Naive thymus-derived CD8-positive, alpha-beta T cell (primary cell): ENCODE measurements around the gene ERGIC2. TPM values are rescaled to one million over a fixed set of nuclear protein-coding genes. Genes with fewer than 3 reads are reported as not detected.

Experiments used
- ATAC-seq, 2 donors: fragments of 150-1000 bp; cut with Tn5 transposase in 1 of 2; sonication (Bioruptor Pico), chemical (Tn5 transposase) in 1 of 2; 1 replicate in 1 of 2; 2 replicates in 1 of 2; pipeline ENCODE4 v1.10.0; 2021; ENCODE audit warnings: mild to moderate bottlenecking in 2 of 2, moderate library complexity in 2 of 2
- POLR2A ChIA-PET: fragments of 350-600 bp; sonication (Branson Sonifier 250); formaldehyde crosslinking; loops from one replicate; lab custom pipeline; 2021; ENCODE audit warnings: antibody characterized with exemption; lab: Charles Lee
- DNase-seq, 10 donors: peaks; one replicate each; pipeline versions ENCODE4 v3.0.0 to v3.0.0-alpha.2; 2020 to 2022
- H3K27ac Mint-ChIP-seq, 10 donors: one replicate each; pipeline ENCODE4 v1.8.0; 2020 to 2022; ENCODE audit warnings: mild to moderate bottlenecking in 10 of 10, mixed read lengths in 10 of 10, moderate library complexity in 4 of 10, inconsistent platforms in 1 of 10
- H3K27me3 Mint-ChIP-seq, 5 donors: one replicate each; pipeline ENCODE4 v1.8.0; 2021 to 2022; ENCODE audit warnings: mixed read lengths in 5 of 5
- H3K36me3 Mint-ChIP-seq, 3 donors: one replicate each; pipeline ENCODE4 v1.8.0; 2020 to 2022; ENCODE audit warnings: mixed read lengths in 3 of 3, mild to moderate bottlenecking in 2 of 3, inconsistent platforms in 1 of 3
- H3K4me1 Mint-ChIP-seq, 4 donors: one replicate each; pipeline ENCODE4 v1.8.0; 2021 to 2022; ENCODE audit warnings: mixed read lengths in 4 of 4
- H3K4me3 Mint-ChIP-seq, 10 donors: one replicate each; pipeline ENCODE4 v1.8.0; 2020 to 2022; ENCODE audit warnings: mild to moderate bottlenecking in 10 of 10, mixed read lengths in 10 of 10, moderate library complexity in 6 of 10, inconsistent platforms in 1 of 10
- H3K9me3 Mint-ChIP-seq, 9 donors: one replicate each; pipeline ENCODE4 v1.8.0; 2020 to 2022; ENCODE audit warnings: mixed read lengths in 9 of 9, mild to moderate bottlenecking in 3 of 9, inconsistent platforms in 1 of 9, moderate library complexity in 1 of 9
- polyA plus RNA-seq, 3 donors: library from polyadenylated mRNA; unstranded; fragments of 300-500 nt; fragmentation: Illumina TruSeq; gene quantifications; one replicate each; pipeline ENCODE4 v1.2.3, GENCODE V29; 2021
- total RNA-seq, 8 experiments: library from RNA in 2 of 8; stranded (reverse) in 2 of 8; gene quantifications; one replicate each; pipeline ENCODE4 v1.2.3 and lab custom pipeline; 2021 to 2026

Gene ERGIC2
- total RNA-seq: 10 to 100 TPM; 51.3 to 62.9 TPM
- 10 to 100 TPM; 54.2 to 76.9 (median 72.2) TPM for polyA plus RNA-seq
- 38.4 to 102 (median 80.6) reads per million in 6 experiments for total RNA-seq (lab: John Stamatoyannopoulos, UW)

- peak; percentile 90 to 91 for ATAC-seq
- Mint-ChIP-seq H3K27me3 (peaks cover 0 to 3% (median 0%) of the 10 kb centered on the region in 5 donors), H3K27ac (peak within 1 kb of the TSS; percentile 95 to 98 (median 98)), H3K4me1 (peaks cover 17 to 56% (median 49%) of the 10 kb centered on the region in 4 donors), H3K36me3 (peaks cover 0 to 15% (median 5%) of the 10 kb centered on the region in 3 donors), H3K4me3 (peak within 1 kb of the TSS; percentile 91 to 98 (median 93)), H3K9me3 (no peaks in the 10 kb centered on the region)
- POLR2A ChIA-PET: interaction anchor here (0.7 to 2.2 kb wide), 10 partner anchors 9 to 1425 kb away, joined by 3 to 15 read pairs (median 4); partner anchors contain the start of genes CAPRIN2, CCDC91 and IPO8
- peak; percentile 68 to 97 (median 92) for DNase-seq
Measured at GRCh38 chr12:29380536-29381523, at the start of gene ERGIC2. ERGIC2 (minus strand) TSS chr12:29381172; CDS start chr12:29371633, 9,539 bp downstream.

GRCh38 chr12:29430716-29431044 lies 49.7 kb upstream of the ERGIC2 start:
- H3K36me3 Mint-ChIP-seq: no peaks in the 10 kb centered on the region
- H3K4me3 Mint-ChIP-seq: no peak overlapping the region
- no peak overlapping the region for H3K27ac Mint-ChIP-seq
- POLR2A ChIA-PET: no interaction called here
- H3K9me3 Mint-ChIP-seq: no peaks in the 10 kb centered on the region
- ATAC-seq (no peak), DNase-seq (no peak)
- peaks cover 8 to 23% (median 13%) of the 10 kb centered on the region in 5 donors for H3K27me3 Mint-ChIP-seq
- peaks cover 0 to 6% (median 1%) of the 10 kb centered on the region in 4 donors for H3K4me1 Mint-ChIP-seq

GRCh38 chr12:29429999-29430715 lies 49.2 kb upstream of the ERGIC2 start:
- DNase-seq (no peak), ATAC-seq (no peak)
- peaks cover 0 to 6% (median 1%) of the 10 kb centered on the region in 4 donors for H3K4me1 Mint-ChIP-seq
- no peaks in the 10 kb centered on the region for H3K36me3 Mint-ChIP-seq
- peaks cover 8 to 23% (median 13%) of the 10 kb centered on the region in 5 donors for H3K27me3 Mint-ChIP-seq
- no peak overlapping the region for H3K4me3 Mint-ChIP-seq
- POLR2A ChIA-PET: no interaction called here
- no peaks in the 10 kb centered on the region for H3K9me3 Mint-ChIP-seq
- no peak overlapping the region for H3K27ac Mint-ChIP-seq

GRCh38 chr12:29428633-29429032 lies 47.7 kb upstream of the ERGIC2 start:
- H3K36me3 Mint-ChIP-seq: peaks cover 0 to 2% (median 0%) of the 10 kb centered on the region in 3 donors
- POLR2A ChIA-PET: interaction anchor here (1.2 kb wide), 1 partner anchor 47 kb away, joined by 3 read pairs; the partner anchor contains the start of gene ERGIC2
- H3K27ac Mint-ChIP-seq: no peak overlapping the region
- H3K4me1 Mint-ChIP-seq: peaks cover 0 to 6% (median 1%) of the 10 kb centered on the region in 4 donors
- ATAC-seq: no peak
- peaks cover 0 to 5% (median 0%) of the 10 kb centered on the region in 9 donors for H3K9me3 Mint-ChIP-seq
- H3K27me3 Mint-ChIP-seq: peaks cover 8 to 32% (median 16%) of the 10 kb centered on the region in 5 donors
- DNase-seq: no peak
- H3K4me3 Mint-ChIP-seq: no peak overlapping the region

GRCh38 chr12:29427964-29428363 lies 47.0 kb upstream of the ERGIC2 start:
- peaks cover 13 to 32% (median 16%) of the 10 kb centered on the region in 5 donors for H3K27me3 Mint-ChIP-seq
- ATAC-seq (peak; percentile 64 to 73), DNase-seq (peak in 3 of 10 donors; percentile 4 to 19 (median 14))
- POLR2A ChIA-PET: interaction anchor here (1.2 kb wide), 1 partner anchor 47 kb away, joined by 3 read pairs; the partner anchor contains the start of gene ERGIC2
- H3K9me3 Mint-ChIP-seq: peaks cover 0 to 9% (median 0%) of the 10 kb centered on the region in 9 donors
- H3K4me3 Mint-ChIP-seq: no peak overlapping the region
- peaks cover 0 to 4% (median 0%) of the 10 kb centered on the region in 3 donors for H3K36me3 Mint-ChIP-seq
- no peak overlapping the region for H3K27ac Mint-ChIP-seq
- peaks cover 0 to 6% (median 1%) of the 10 kb centered on the region in 4 donors for H3K4me1 Mint-ChIP-seq

GRCh38 chr12:29426498-29426897 lies 45.5 kb upstream of the ERGIC2 start:
- DNase-seq (no peak), ATAC-seq (no peak)
- H3K36me3 Mint-ChIP-seq: peaks cover 0 to 4% (median 0%) of the 10 kb centered on the region in 3 donors
- no peak overlapping the region for H3K4me3 Mint-ChIP-seq
- H3K4me1 Mint-ChIP-seq: peaks cover 0 to 6% (median 1%) of the 10 kb centered on the region in 4 donors
- H3K27me3 Mint-ChIP-seq: peaks cover 6 to 28% (median 13%) of the 10 kb centered on the region in 5 donors
- POLR2A ChIA-PET: no interaction called here
- H3K27ac Mint-ChIP-seq: no peak overlapping the region
- peaks cover 0 to 9% (median 0%) of the 10 kb centered on the region in 9 donors for H3K9me3 Mint-ChIP-seq

GRCh38 chr12:29425722-29426121 lies 44.8 kb upstream of the ERGIC2 start:
- peaks cover 0 to 4% (median 0%) of the 10 kb centered on the region in 3 donors for H3K36me3 Mint-ChIP-seq
- H3K4me1 Mint-ChIP-seq: peaks cover 0 to 6% (median 1%) of the 10 kb centered on the region in 4 donors
- peaks cover 0 to 9% (median 0%) of the 10 kb centered on the region in 9 donors for H3K9me3 Mint-ChIP-seq
- H3K27me3 Mint-ChIP-seq: peaks cover 6 to 26% (median 11%) of the 10 kb centered on the region in 5 donors
- no peak overlapping the region for H3K27ac Mint-ChIP-seq
- POLR2A ChIA-PET: no interaction called here
- no peak for DNase-seq
- no peak overlapping the region for H3K4me3 Mint-ChIP-seq
- no peak for ATAC-seq

GRCh38 chr12:29416748-29417147 lies 35.8 kb upstream of the ERGIC2 start:
- DNase-seq (no peak), ATAC-seq (no peak)
- no peak overlapping the region for H3K27ac Mint-ChIP-seq
- peaks cover 17 to 36% (median 24%) of the 10 kb centered on the region in 5 donors for H3K27me3 Mint-ChIP-seq
- no peaks in the 10 kb centered on the region for H3K4me1 Mint-ChIP-seq
- POLR2A ChIA-PET: no interaction called here
- H3K9me3 Mint-ChIP-seq: peaks cover 0 to 6% (median 3%) of the 10 kb centered on the region in 9 donors
- peaks cover 0 to 6% (median 3%) of the 10 kb centered on the region in 3 donors for H3K36me3 Mint-ChIP-seq
- no peak overlapping the region for H3K4me3 Mint-ChIP-seq

GRCh38 chr12:29415111-29415510 lies 34.1 kb upstream of the ERGIC2 start:
- Mint-ChIP-seq H3K9me3 (peaks cover 0 to 14% (median 3%) of the 10 kb centered on the region in 9 donors), H3K4me3 (no peak overlapping the region)
- ATAC-seq: no peak

GRCh38 chr12:29414368-29414767 lies 33.4 kb upstream of the ERGIC2 start:
- POLR2A ChIA-PET: no interaction called here
- no peak for DNase-seq
- H3K27ac Mint-ChIP-seq: no peak overlapping the region
- H3K9me3 Mint-ChIP-seq: peaks cover 0 to 21% (median 4%) of the 10 kb centered on the region in 9 donors
- H3K4me3 Mint-ChIP-seq: no peak overlapping the region
- peaks cover 19 to 36% (median 27%) of the 10 kb centered on the region in 5 donors for H3K27me3 Mint-ChIP-seq
- ATAC-seq: no peak
- peaks cover 0 to 6% (median 3%) of the 10 kb centered on the region in 3 donors for H3K36me3 Mint-ChIP-seq
- no peaks in the 10 kb centered on the region for H3K4me1 Mint-ChIP-seq

More at GRCh38 chr12:29415111-29415510, 34.1 kb upstream of the ERGIC2 start:
- Mint-ChIP-seq H3K27ac (no peak overlapping the region), H3K4me1 (no peaks in the 10 kb centered on the region), H3K36me3 (peaks cover 0 to 6% (median 3%) of the 10 kb centered on the region in 3 donors), H3K27me3 (peaks cover 17 to 36% (median 24%) of the 10 kb centered on the region in 5 donors)
- no peak for DNase-seq
- POLR2A ChIA-PET: interaction anchor here (0.7 kb wide), 1 partner anchor 19 kb away, joined by 4 read pairs; no protein-coding TSS in a partner anchor

GRCh38 chr12:29405561-29405960 lies 24.6 kb upstream of the ERGIC2 start:
- H3K27me3 Mint-ChIP-seq: peaks cover 6 to 15% (median 11%) of the 10 kb centered on the region in 5 donors
- no peak overlapping the region for H3K27ac Mint-ChIP-seq
- no peak overlapping the region for H3K4me3 Mint-ChIP-seq
- H3K9me3 Mint-ChIP-seq: peaks cover 0 to 20% (median 2%) of the 10 kb centered on the region in 9 donors
- no peak for ATAC-seq
- DNase-seq: no peak
- no peaks in the 10 kb centered on the region for H3K36me3 Mint-ChIP-seq
- no peaks in the 10 kb centered on the region for H3K4me1 Mint-ChIP-seq
- POLR2A ChIA-PET: no interaction called here

- POLR2A ChIA-PET: no interaction called here
- H3K27me3 Mint-ChIP-seq: peaks cover 6 to 21% (median 13%) of the 10 kb centered on the region in 5 donors
- H3K9me3 Mint-ChIP-seq: peaks cover 0 to 6% (median 0%) of the 10 kb centered on the region in 9 donors
- no peak for DNase-seq
- no peak for ATAC-seq
- no peak overlapping the region for H3K27ac Mint-ChIP-seq
- no peaks in the 10 kb centered on the region for H3K36me3 Mint-ChIP-seq
- no peaks in the 10 kb centered on the region for H3K4me1 Mint-ChIP-seq
- no peak overlapping the region for H3K4me3 Mint-ChIP-seq
Measured at GRCh38 chr12:29403991-29404390, 23.0 kb upstream of the ERGIC2 start.
